22Rv1 (cell line): Measurements from ENCODE around the gene ZFP91.

ENCODE experiments used
- CTCF ChIP-seq: fragments of 450-650 bp; IDR thresholded peaks from 2 replicates; pipeline ENCODE4 v1.5.1; 2017; ENCODE audit warnings: mild to moderate bottlenecking
- ZFX ChIP-seq: fragments of 450-650 bp; IDR thresholded peaks from 2 replicates; pipeline ENCODE4 v1.6.1; 2017; ENCODE audit warnings: antibody characterized with exemption, borderline replicate concordance

- no peak for TF ChIP-seq CTCF
- no peak for TF ChIP-seq ZFX
These were observed 16.0 kb downstream of the ZFP91 start for GRCh38 chr11:58594826-58595225.
